ENCODE data around the gene DYNLRB1. TPM values are rescaled to one million over a fixed set of nuclear protein-coding genes. Genes with fewer than 3 reads are reported as not detected.
"Not testable (repeated sequence)": the region's sequence is repeated elsewhere in the genome, so short reads cannot be mapped to it uniquely, and the experiment has no call there.

Gene DYNLRB1
- total RNA-seq: 10 to 100 TPM; 91.2 to 96.8 TPM

DNA sequence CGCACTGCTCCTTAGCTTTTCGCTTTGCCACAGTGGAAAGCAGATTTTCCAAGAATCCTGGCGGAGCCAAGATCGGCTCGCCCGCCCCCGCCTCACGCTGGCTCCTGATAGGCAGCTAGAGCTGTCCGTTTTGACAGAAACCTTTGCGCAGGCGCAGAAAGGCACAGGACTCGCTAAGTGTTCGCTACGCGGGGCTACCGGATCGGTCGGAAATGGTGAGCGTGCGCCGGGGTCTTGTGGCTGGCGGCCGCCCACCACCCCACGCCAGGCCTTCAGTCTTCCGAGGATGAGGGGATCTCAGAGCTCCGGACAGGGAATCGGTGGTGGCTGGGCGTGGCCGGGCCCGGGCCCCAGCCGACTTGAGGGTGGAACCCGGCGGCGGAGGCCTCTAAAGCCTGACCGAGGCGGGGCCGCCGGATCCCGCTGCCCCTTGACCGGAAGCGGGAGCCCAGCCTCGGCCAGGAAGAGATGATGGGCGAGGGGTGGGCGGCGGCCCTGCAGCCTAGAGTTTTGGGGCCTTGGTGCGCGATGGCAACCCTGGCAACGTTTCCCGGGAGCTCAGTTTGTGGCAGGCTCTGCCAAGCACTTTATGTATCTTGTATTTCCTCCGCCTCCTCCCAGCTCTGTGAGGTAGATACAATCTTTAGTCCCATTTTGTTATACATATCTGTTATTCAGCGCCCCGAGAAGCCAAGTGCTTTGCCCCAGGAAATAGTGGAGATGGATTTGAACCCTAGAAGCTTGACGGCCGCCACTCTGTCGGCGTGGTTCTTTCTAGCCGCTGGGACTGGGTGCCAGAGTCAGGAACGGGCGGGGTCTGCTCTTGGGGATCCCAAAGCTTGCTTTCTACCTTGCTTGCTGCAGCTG lies at the start of gene DYNLRB1:
TSS of gene DYNLRB1 (plus strand) at position 176 of the 867 bp plus-strand sequence. CDS start at position 213, 37 bp downstream.
- Mint-ChIP-seq H3K27me3 (no peaks in the 10 kb centered on the region), H3K4me3 (peak within 1 kb of the TSS; percentile 98), H3K4me1 (peaks cover 22% of the 10 kb centered on the region), H3K27ac (peak within 1 kb of the TSS; percentile 96), H3K9me3 (no peaks in the 10 kb centered on the region), H3K36me3 (peaks cover 3% of the 10 kb centered on the region)
- peak; percentile 93 for DNase-seq
- POLR2A ChIA-PET: interaction anchor here (0.6 to 3.4 kb wide), 20 partner anchors 11 to 1437 kb away, joined by 3 to 29 read pairs (median 4); partner anchors contain the start of genes AHCY, EIF2S2, ITCH and NCOA6
- peak; percentile 86 for ATAC-seq (ENCODE audit: low read depth)

DNA sequence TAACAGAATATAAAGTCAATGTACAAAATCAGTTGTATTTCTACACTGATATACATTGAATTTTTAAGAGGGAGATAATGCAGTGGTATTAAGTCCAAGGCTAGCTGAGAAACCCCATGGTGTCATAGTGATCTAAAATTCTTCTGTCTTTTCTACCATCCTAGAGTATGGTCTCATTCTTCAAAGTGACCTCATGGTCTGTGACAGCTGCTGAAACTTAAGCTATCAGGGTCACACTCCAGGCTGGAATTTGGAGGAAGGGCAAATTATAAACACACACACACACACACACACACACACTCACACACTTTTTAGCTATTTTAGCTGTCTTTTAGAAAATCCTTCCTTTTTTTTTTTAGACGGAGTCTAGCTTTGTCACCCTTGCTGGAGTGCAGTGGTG lies 47.3 kb upstream of the DYNLRB1 start:
- Mint-ChIP-seq H3K27ac (no peak overlapping the region), H3K36me3 (peaks cover 9% of the 10 kb centered on the region), H3K9me3 (no peaks in the 10 kb centered on the region), H3K4me3 (no peak overlapping the region), H3K27me3 (no peaks in the 10 kb centered on the region), H3K4me1 (peaks cover 4% of the 10 kb centered on the region)
- ATAC-seq (ENCODE audit: low read depth) (no peak), DNase-seq (no peak)
- POLR2A ChIA-PET: no interaction called here

DNA sequence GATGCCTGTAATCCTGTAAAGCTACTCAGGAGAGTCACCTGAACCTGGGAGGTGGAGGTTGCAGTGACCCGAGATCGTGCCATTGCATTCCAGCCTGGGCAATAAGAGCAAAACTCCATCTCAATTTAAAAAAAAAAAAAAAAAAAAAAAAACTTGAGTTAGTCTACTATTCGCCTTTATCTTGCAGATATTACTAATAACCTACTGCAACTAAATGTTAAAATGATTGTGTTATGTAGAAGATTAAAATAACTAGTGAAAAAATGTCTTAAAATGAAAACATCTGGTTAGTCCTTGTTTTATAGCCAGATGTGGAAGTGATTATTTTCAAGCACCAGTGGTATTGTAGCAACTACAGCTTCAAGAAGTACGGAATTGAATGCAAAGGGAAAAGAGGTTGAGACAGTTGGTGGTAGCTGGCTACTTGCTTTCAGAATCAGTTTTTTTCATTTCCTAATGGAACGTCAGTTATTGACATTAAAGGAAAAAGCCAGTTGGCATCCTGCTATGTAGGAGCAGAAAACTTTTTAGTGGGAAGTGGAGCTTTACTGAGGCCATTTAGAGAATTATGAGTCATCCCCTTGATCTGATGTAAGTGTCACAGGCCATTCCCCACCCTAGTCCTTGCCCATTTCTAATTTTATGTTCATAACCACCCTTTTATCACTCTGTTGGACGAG lies 43.8 kb upstream of the DYNLRB1 start:
- H3K4me3 Mint-ChIP-seq: no peak overlapping the region

DNA sequence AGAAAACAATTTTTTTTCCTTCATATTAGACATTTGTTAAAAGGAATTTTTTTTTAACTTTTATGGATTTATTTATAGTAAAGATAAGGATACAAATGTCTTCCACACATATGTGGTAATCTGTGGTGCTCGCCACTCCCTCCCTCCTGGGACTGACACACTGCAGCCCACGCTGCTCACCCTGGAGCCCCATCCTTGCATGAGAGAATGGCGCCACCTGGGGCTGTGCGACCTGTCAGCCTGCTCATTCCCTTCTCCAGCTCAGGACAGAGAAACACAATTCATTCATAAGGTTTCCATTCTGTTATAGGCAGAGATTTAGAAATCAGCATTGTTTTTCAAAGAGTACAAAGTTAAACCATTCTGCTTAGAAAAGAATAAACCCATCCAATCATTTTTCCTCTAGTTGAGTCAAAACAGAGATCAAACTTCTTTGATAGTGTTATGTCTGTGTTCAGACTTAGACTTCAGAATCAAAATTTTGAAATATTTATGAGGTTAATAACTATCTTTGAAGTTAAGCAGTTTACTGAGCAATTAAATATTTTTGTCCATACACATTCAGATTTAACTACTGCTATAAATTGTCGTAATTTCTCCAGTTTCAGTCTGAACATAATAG lies 42.8 kb upstream of the DYNLRB1 start:
- peaks cover 29% of the 10 kb centered on the region for H3K36me3 Mint-ChIP-seq
- H3K27ac Mint-ChIP-seq: no peak overlapping the region
- peak; percentile 61 for ATAC-seq (ENCODE audit: low read depth)
- POLR2A ChIA-PET: no interaction called here
- H3K9me3 Mint-ChIP-seq: no peaks in the 10 kb centered on the region
- peaks cover 8% of the 10 kb centered on the region for H3K4me1 Mint-ChIP-seq
- H3K27me3 Mint-ChIP-seq: no peaks in the 10 kb centered on the region
- no peak overlapping the region for H3K4me3 Mint-ChIP-seq
- peak; percentile 44 for DNase-seq

More for the DNA sequence above, 43.8 kb upstream of the DYNLRB1 start:
- peaks cover 27% of the 10 kb centered on the region for H3K36me3 Mint-ChIP-seq
- H3K27ac Mint-ChIP-seq: no peak overlapping the region
- ATAC-seq (ENCODE audit: low read depth) (no peak), DNase-seq (no peak)
- H3K4me1 Mint-ChIP-seq: peaks cover 8% of the 10 kb centered on the region
- H3K9me3 Mint-ChIP-seq: no peaks in the 10 kb centered on the region
- POLR2A ChIA-PET: interaction anchor here (0.7 kb wide), 1 partner anchor 257 kb away, joined by 6 read pairs; no protein-coding TSS in a partner anchor
- H3K27me3 Mint-ChIP-seq: no peaks in the 10 kb centered on the region

DNA sequence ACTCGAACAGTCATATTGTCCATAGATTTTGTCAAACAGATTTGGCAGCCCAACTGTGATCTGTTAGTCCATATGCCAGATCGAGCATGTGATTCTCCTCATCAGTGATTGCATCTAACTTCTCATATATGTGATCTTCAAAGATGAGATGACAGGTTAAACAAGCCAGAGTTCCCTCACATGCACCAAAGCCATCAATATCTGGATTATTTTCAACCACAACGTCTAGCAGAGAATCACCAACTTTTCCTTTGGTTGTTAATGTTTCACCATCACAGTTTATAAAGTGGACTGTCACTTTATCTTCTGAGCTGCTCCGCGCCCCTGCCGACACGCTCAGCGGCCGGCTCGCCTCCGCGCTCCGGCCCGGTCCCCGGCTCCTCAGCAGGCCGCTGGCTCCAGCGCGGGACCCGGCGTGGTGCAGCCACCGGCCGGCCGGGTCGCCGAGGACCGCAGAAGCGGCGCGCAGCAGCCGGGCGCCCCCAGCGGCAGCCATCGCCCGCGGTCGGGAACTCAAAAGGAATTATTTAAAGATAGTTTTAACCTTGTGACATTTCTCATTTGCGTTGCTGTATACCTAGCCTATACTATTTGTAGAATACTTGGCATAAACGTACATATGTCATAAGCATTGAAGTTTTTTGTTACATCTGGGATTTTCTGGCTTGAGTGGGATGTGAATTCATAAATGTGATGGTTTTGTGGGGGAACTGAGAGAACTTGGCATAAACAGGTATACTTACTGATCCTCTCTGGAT lies 40.1 kb upstream of the DYNLRB1 start:
- H3K4me3 Mint-ChIP-seq: peak overlapping the region; percentile 0
- H3K9me3 Mint-ChIP-seq: peaks cover 2% of the 10 kb centered on the region
- peaks cover 44% of the 10 kb centered on the region for H3K36me3 Mint-ChIP-seq
- H3K27ac Mint-ChIP-seq: no peak overlapping the region
- POLR2A ChIA-PET: no interaction called here
- peak; percentile 54 for DNase-seq
- peak; percentile 54 for ATAC-seq (ENCODE audit: low read depth)
- H3K4me1 Mint-ChIP-seq: peaks cover 8% of the 10 kb centered on the region
- H3K27me3 Mint-ChIP-seq: no peaks in the 10 kb centered on the region

GRCh38 chr20:34479627-34480026 lies 36.6 kb upstream of the DYNLRB1 start:
- Mint-ChIP-seq H3K4me3 (no peak overlapping the region), H3K36me3 (peaks cover 67% of the 10 kb centered on the region), H3K4me1 (peaks cover 4% of the 10 kb centered on the region), H3K27ac (no peak overlapping the region), H3K9me3 (peaks cover 14% of the 10 kb centered on the region), H3K27me3 (no peaks in the 10 kb centered on the region)
- POLR2A ChIA-PET: no interaction called here
- DNase-seq: no peak
- ATAC-seq (ENCODE audit: low read depth): no peak

- H3K4me3 Mint-ChIP-seq; H3K27me3 Mint-ChIP-seq; H3K27ac Mint-ChIP-seq; ATAC-seq (ENCODE audit: low read depth); POLR2A ChIA-PET; DNase-seq; H3K4me1 Mint-ChIP-seq: not testable (repeated sequence)
- peaks cover 14% of the 10 kb centered on the region for H3K9me3 Mint-ChIP-seq
- H3K36me3 Mint-ChIP-seq: peaks cover 57% of the 10 kb centered on the region
These were observed 34.1 kb upstream of the DYNLRB1 start for GRCh38 chr20:34482154-34482553.

- H3K27me3 Mint-ChIP-seq; ATAC-seq (ENCODE audit: low read depth); DNase-seq; POLR2A ChIA-PET; H3K4me3 Mint-ChIP-seq; H3K4me1 Mint-ChIP-seq; H3K27ac Mint-ChIP-seq: not testable (repeated sequence)
- peaks cover 62% of the 10 kb centered on the region for H3K36me3 Mint-ChIP-seq
- H3K9me3 Mint-ChIP-seq: peaks cover 14% of the 10 kb centered on the region
These were observed 32.5 kb upstream of the DYNLRB1 start for GRCh38 chr20:34483585-34484220.

DNA sequence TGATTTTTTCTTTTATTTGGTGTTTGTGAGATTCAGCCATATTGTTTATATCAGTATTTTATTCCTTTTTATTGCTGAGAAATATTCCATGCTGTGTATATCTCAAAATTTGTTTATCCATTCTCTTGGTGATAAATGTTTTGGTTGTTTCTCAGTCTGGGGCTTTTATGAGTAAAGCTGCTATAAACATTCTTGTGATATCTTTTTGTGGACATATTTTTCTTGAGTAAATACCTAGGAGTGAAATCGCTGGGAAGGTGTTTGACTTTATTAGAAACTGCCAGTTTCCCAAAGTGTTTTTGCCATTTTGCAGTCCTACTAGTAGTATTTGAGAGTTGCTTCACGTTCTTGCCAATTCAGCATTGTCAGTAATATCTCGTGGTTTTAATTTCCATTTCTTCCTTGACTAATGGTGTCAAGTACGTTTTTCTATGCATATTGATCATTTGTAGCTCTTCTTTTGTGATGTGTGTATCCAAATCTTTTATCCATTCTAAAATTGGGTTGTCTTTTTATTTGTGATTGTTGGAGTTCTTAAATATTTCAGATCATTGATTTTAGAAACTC lies 31.1 kb upstream of the DYNLRB1 start:
- H3K4me3 Mint-ChIP-seq: no peak overlapping the region
- no peak overlapping the region for H3K27ac Mint-ChIP-seq
- peaks cover 11% of the 10 kb centered on the region for H3K9me3 Mint-ChIP-seq
- no peak for DNase-seq
- peaks cover 55% of the 10 kb centered on the region for H3K36me3 Mint-ChIP-seq
- no peak for ATAC-seq (ENCODE audit: low read depth)
- POLR2A ChIA-PET: no interaction called here
- no peaks in the 10 kb centered on the region for H3K27me3 Mint-ChIP-seq
- H3K4me1 Mint-ChIP-seq: no peaks in the 10 kb centered on the region

GRCh38 chr20:34491226-34491931 lies 24.8 kb upstream of the DYNLRB1 start:
- POLR2A ChIA-PET: no interaction called here
- no peak for ATAC-seq (ENCODE audit: low read depth)
- Mint-ChIP-seq H3K4me3 (no peak overlapping the region), H3K4me1 (no peaks in the 10 kb centered on the region), H3K9me3 (no peaks in the 10 kb centered on the region), H3K27ac (no peak overlapping the region), H3K27me3 (no peaks in the 10 kb centered on the region), H3K36me3 (peaks cover 43% of the 10 kb centered on the region)
- no peak for DNase-seq

GRCh38 chr20:34491932-34492509 lies 24.2 kb upstream of the DYNLRB1 start:
- no peaks in the 10 kb centered on the region for H3K4me1 Mint-ChIP-seq
- POLR2A ChIA-PET: no interaction called here
- no peak overlapping the region for H3K27ac Mint-ChIP-seq

More at GRCh38 chr20:34491932-34492509, 24.2 kb upstream of the DYNLRB1 start:
- no peaks in the 10 kb centered on the region for H3K27me3 Mint-ChIP-seq
- DNase-seq (no peak), ATAC-seq (ENCODE audit: low read depth) (no peak)
- no peaks in the 10 kb centered on the region for H3K9me3 Mint-ChIP-seq
- H3K4me3 Mint-ChIP-seq: no peak overlapping the region
- peaks cover 47% of the 10 kb centered on the region for H3K36me3 Mint-ChIP-seq

Measured in activated naive CD8-positive, alpha-beta T cell treated with anti-CD3 and anti-CD28 coated beads, Interleukin-2, amount 10 ng/mL, durations not matched to agents 7 days and 5 days (primary cell).